ENCODE measurements around the gene SMG1. TPM values are rescaled to one million over a fixed set of nuclear protein-coding genes. Genes with fewer than 3 reads are reported as not detected.

SMG1 gene
- total RNA-seq, 8 experiments from 2014 or later: 31.1 to 100 (median 42.5) TPM

DNA sequence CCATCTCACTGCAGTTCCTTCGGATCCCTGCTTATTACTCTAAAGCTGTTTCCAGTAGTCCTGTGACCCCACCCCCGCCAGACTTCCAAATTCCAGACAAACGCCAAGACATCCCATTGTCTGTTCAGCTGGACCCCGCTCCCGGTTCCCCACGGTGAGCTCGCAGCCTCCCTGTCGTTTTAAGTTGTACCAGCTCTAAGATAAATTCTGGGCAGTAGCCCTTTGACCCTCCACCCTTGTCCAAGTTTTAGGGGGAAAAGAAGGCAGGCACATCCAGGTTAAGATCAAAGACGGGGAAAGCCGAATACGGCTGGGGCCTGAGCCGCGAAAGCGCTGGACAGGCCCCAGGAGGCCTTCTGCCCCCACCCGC, 125.4 kb downstream of the SMG1 start:
- peak overlapping the region; percentile 57 to 95 (median 75) for H3K4me3 ChIP-seq
- in situ Hi-C loops (cut with MboI; ENCODE audit: low pct_unique_long_range_greater_than_20kb in 2 of 9, low sequenced_read_pairs in 9 of 9, unreplicated experiment in 9 of 9): loop anchor here in 1 of 9 experiments (25.0 kb wide), 1 partner anchor 162 kb away; no protein-coding TSS in a partner anchor
- WGBS, 10 experiments: 0 to 4% (median 0%) methylated on average over 1 to 5 of the region's 15 CpGs; no CpG with 5 or more reads in 1 of the 10 experiments
- peak in 1 of 8 experiments; percentile 0 for ATAC-seq (replicated peaks in 6 of 8)
- peak overlapping the region; percentile 30 to 66 for H3K27ac ChIP-seq
- peaks cover 5 to 27% of the 10 kb centered on the region in 2 donors for H3K4me1 ChIP-seq (replicated peaks in 1 of 2)

DNA sequence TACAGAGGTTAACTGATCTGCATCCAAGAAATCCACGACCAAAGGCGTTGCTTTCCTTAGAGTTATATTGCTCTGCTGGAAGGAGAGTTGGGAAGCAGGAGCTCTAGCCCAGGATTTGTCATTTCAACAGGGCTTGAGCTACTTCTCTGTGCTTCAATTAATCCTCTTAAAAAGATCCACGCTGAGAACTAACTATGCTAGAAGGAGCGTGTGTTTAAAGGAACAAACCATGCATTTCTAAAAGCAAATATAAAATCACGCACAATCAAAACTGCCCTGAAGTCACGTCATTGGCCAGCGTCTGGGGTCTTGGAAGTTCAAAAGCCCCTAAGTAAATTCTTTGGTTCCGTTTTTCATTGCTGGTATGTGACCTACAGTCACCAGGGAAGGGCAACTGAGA, 125.9 kb downstream of the SMG1 start:
- in situ Hi-C loops (cut with MboI; ENCODE audit: low pct_unique_long_range_greater_than_20kb in 2 of 9, low sequenced_read_pairs in 9 of 9, unreplicated experiment in 9 of 9): loop anchor here in 1 of 9 experiments (25.0 kb wide), 1 partner anchor 162 kb away; no protein-coding TSS in a partner anchor
- Histone ChIP-seq H3K4me3 (peak overlapping the region; percentile 57 to 95 (median 75)), H3K27ac (no peak overlapping the region), H3K4me1 (replicated peaks in 1 of 2) (peaks cover 5 to 27% of the 10 kb centered on the region in 2 donors)
- ATAC-seq (replicated peaks in 6 of 8): no peak
- WGBS, 10 experiments: 0 to 10% (median 0%) methylated on average over 3 to 8 of the region's 8 CpGs; no CpG with 5 or more reads in 1 of the 10 experiments

DNA sequence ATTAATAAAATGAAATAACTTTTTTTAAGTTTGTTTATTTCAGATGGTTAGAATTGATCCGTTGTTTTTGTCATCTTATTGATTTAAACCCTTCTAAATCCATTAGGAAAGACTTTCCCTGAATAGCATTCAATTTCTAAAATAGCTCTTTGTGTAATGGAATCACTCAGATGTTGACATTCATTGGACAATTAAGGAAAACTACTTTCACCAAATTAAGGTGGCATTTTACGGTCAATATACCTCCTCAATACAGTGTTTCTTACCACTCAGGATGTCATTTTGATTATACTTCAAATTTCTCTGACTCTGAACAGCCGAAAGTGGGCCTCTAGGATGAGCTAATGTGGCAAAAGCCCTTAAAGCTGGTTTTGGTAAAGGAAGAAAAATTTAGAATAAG, 126.7 kb downstream of the SMG1 start:
- peaks cover 5 to 27% of the 10 kb centered on the region in 2 donors for H3K4me1 ChIP-seq (replicated peaks in 1 of 2)
- in situ Hi-C loops (cut with MboI; ENCODE audit: low pct_unique_long_range_greater_than_20kb in 2 of 9, low sequenced_read_pairs in 9 of 9, unreplicated experiment in 9 of 9): no loop called here
- H3K4me3 ChIP-seq: peak overlapping the region in 3 of 5 donors; percentile 63 to 95 (median 75)
- WGBS, 10 experiments: 36 to 94% (median 70%) methylated on average over 1 to 3 of the region's 3 CpGs; no CpG with 5 or more reads in 2 of the 10 experiments
- no peak overlapping the region for H3K27ac ChIP-seq
- no peak for ATAC-seq (replicated peaks in 6 of 8)

DNA sequence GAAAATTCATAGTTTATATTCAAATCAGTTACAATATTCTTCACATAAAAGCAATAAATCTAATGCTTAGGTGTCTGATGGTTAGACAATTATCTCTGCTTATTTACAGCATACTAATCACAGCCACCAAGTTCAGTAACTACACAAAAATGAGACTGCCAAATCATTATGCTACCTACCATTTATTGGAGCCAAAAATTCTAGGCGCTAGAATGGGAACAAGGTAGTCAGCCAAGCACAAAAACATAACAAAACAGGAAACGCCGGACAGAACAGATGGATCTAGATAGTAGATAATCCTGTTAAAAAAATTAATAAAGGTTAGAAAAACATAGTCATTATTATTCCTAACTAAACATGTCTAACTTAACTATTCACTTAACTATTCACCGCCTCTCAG, 128.5 kb downstream of the SMG1 start:
- Histone ChIP-seq H3K4me1 (replicated peaks in 1 of 2) (peaks cover 3 to 25% of the 10 kb centered on the region in 2 donors), H3K27ac (no peak overlapping the region), H3K4me3 (no peak overlapping the region)
- ATAC-seq (replicated peaks in 6 of 8): no peak
- in situ Hi-C loops (cut with MboI; ENCODE audit: low pct_unique_long_range_greater_than_20kb in 2 of 9, low sequenced_read_pairs in 9 of 9, unreplicated experiment in 9 of 9): no loop called here
- 70 to 100% (median 95%) methylated on average over 3 to 4 of the region's 4 CpGs for WGBS, 10 experiments

DNA sequence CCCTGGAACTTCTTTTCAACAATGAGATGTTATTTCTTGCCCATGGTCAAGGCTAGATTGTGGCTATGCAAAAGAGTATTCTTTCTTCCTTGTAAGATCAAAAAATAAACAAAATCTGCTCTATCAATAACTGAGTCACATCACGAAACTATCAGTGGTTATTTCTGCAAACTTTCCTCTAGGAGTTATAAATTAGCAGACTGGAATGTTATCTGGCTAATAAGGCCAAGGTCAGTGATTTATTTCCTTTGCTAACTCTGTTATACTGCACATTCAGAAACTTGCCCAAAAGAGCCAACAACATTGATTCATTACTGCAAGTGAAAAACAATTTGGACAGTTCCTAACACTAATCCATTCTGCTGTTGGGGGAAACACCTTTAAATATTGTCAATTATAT, 129.8 kb downstream of the SMG1 start:
- Histone ChIP-seq H3K4me1 (replicated peaks in 1 of 2) (peaks cover 3 to 19% of the 10 kb centered on the region in 2 donors), H3K27ac (no peak overlapping the region), H3K4me3 (no peak overlapping the region)
- in situ Hi-C loops (cut with MboI; ENCODE audit: low pct_unique_long_range_greater_than_20kb in 2 of 9, low sequenced_read_pairs in 9 of 9, unreplicated experiment in 9 of 9): no loop called here
- 83 to 100% (median 100%) methylated on average over 1 of the region's 1 CpG; no CpG with 5 or more reads in 3 of the 10 experiments for WGBS, 10 experiments
- no peak for ATAC-seq (replicated peaks in 6 of 8)

DNA sequence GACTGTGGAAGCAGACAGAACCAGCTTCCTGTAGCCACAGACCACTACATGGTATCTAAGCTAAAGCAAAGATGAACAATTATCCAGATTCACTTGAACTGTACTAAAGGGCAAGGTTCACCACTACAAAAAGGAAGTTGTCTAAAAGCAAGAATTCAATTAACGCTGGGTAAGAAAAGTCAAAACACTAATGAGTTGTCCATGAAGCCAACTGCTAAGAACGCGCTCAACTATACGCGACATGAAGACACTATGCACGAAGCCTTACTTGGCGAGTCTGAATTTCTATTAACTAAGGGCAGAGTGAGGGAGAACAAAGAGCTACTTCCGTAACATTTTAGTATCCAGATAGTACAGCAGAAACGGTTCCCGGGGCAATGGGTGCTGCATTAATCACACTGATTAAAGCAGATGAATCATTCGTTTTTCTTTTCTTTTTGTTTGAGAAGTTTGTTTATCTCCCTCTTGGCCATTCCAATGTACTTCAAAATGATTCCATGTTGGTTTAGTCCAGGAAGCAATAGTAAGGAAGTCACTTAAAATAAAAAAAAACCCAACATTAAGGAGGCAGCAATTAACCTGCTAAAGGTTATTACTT, 133.3 kb downstream of the SMG1 start:
- Histone ChIP-seq H3K27ac (no peak overlapping the region), H3K4me1 (replicated peaks in 1 of 2) (peaks cover 9 to 16% of the 10 kb centered on the region in 2 donors), H3K4me3 (no peak overlapping the region)
- no peak for ATAC-seq (replicated peaks in 6 of 8)
- WGBS, 10 experiments: 33 to 98% (median 89%) methylated on average over 1 to 11 of the region's 11 CpGs
- in situ Hi-C loops (cut with MboI; ENCODE audit: low pct_unique_long_range_greater_than_20kb in 2 of 9, low sequenced_read_pairs in 9 of 9, unreplicated experiment in 9 of 9): no loop called here

DNA sequence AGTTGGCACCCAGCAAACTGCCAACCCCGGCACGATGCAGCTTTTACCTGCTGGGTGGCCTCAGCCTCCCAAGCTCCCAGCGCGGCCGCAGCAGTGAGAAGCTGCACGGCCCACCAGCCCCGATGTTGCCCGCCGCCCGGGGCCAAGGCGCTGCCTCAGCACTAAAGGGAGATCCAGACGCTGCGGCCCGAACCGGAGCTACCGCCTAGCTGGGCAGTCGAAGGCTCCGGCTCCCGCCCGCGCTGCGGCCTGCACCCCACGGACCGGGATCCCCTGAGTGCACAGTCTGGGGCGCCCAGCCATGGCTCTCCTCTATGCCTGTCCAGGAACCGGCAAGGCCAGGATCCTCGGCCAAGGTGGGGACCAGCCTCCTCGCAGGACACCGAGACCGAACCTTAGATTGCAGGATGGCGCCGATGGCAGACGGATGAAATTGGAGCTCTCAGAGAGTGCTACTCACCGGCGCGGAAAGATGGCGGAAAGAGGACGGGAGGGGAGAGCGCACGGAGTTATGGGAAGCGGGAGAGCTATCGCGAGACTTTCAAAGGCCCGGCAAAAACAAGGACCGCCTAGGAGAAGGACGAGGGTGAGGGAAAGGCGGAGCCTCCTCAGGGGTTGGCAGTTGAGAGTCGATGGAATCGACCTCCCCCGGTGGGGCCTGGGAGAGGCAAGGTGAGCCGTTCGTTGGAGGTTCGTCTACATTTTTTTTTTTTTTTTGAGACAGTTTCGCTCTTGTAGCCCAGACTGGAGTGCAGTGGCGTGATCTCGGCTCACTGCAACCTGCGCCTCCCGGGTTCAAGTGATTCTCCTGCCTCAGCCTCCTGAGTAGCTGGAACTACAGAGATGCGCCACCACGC, 136.1 kb downstream of the SMG1 start, which contains the start of gene RPS15A:
TSS of gene RPS15A (minus strand) at position 485 of the 857 bp plus-strand sequence. CDS start 1,221 bp downstream, outside the sequence.
- in situ Hi-C loops (cut with MboI; ENCODE audit: low pct_unique_long_range_greater_than_20kb in 2 of 9, low sequenced_read_pairs in 9 of 9, unreplicated experiment in 9 of 9): no loop called here
- Histone ChIP-seq H3K4me1 (replicated peaks in 1 of 2) (peaks cover 21 to 43% of the 10 kb centered on the region in 2 donors), H3K4me3 (peak within 1 kb of the TSS; percentile 52 to 88 (median 78)), H3K27ac (peak within 1 kb of the TSS; percentile 9 to 85)
- 0 to 18% (median 4%) methylated on average over 3 to 27 of the region's 60 CpGs; no CpG with 5 or more reads in 1 of the 10 experiments for WGBS, 10 experiments
- peak; percentile 96 to 99 (median 98) for ATAC-seq (replicated peaks in 6 of 8)

DNA sequence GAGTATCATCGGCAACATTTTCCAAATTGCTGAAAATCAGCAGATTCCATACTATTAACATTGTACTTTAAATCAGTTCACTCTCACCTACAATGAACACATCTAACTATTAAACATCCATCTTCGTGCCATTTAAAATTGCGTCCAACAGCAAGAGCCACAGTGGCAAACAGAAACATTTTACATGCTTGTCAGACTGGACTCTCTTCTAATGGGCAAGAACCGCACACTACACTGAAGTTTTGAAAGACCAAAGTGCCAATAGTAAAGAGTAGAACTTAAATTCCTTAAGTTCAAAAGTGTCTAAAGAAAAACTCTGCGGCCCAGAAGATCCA, 136.7 kb downstream of the SMG1 start:
- in situ Hi-C loops (cut with MboI; ENCODE audit: low pct_unique_long_range_greater_than_20kb in 2 of 9, low sequenced_read_pairs in 9 of 9, unreplicated experiment in 9 of 9): no loop called here
- Histone ChIP-seq H3K27ac (peak overlapping the region in 1 of 2 donors; percentile 85), H3K4me3 (peak overlapping the region; percentile 52 to 88 (median 78)), H3K4me1 (replicated peaks in 1 of 2) (peaks cover 21 to 43% of the 10 kb centered on the region in 2 donors)
- ATAC-seq (replicated peaks in 6 of 8): no peak
- WGBS, 10 experiments: 0 to 8% (median 0%) methylated on average over 1 to 5 of the region's 5 CpGs; no CpG with 5 or more reads in 3 of the 10 experiments

DNA sequence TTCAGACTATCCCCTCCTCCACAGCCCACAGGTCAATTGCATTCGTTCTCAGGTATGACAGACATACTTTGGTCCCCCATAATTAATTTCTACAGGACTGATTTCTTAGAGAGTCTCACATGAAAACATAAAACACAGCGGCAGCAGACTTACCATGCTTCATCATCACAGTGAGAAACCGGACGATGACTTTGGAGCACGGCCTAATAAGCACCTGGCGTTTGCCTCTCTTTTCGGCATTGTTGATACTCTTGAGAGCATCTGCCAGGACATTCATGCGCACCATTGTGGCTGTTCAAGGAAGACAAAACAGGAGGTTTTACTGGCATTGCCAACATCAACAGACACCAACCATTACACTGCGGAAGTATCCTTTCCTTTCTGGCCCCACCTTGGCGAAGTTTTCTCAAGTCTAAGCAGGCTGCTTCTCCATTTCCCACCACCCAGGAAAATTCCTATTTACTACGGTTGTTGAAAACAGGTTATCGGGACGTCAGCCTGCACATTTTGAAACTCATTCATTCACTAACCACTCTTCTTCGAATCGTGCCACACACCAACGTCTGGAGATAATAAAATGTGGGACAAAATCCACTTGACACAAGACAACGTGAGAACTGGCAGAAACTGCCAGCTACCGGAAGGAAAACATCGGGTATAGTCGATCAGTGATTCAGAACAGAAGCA, 137.2 kb downstream of the SMG1 start:
- no peak overlapping the region for H3K27ac ChIP-seq
- in situ Hi-C loops (cut with MboI; ENCODE audit: low pct_unique_long_range_greater_than_20kb in 2 of 9, low sequenced_read_pairs in 9 of 9, unreplicated experiment in 9 of 9): no loop called here
- peaks cover 21 to 43% of the 10 kb centered on the region in 2 donors for H3K4me1 ChIP-seq (replicated peaks in 1 of 2)
- WGBS, 10 experiments: 0 to 26% (median 16%) methylated on average over 6 to 20 of the region's 20 CpGs
- ATAC-seq (replicated peaks in 6 of 8): no peak
- H3K4me3 ChIP-seq: peak overlapping the region; percentile 52 to 88 (median 78)

DNA sequence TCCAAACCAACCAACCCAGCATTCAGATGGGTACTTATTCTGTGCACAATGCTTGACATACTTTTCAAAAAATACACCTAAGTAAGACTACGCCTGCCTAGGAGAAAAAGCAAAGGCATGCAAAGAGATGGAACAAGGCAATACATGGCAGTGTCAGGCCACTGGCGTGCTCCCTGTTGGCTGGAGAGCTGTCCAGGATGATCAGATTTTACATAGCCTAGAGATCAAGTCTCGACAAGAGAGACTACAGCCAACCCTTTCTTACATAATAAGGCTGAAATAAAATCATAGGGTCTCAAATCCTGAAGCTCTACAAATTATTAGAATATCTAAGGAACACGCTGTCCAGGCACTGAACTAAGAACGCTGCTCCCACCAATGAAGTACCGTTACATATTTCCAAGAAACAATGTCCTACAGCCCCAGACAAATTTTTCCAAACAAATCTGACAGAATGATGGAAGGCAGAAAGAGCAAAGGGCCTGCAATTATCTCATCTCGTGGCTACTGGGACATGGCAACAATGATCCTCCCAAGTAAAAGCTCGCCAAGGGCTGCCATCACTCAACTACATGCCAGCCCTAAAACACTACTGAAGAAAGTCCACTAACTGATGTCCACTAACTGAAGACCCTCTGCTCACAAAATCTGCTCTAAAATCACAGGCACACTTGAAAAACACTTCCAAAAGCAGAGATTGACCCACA, 141.1 kb downstream of the SMG1 start:
- 75 to 100% (median 91%) methylated on average over 1 to 6 of the region's 8 CpGs for WGBS, 10 experiments
- H3K27ac ChIP-seq: no peak overlapping the region
- in situ Hi-C loops (cut with MboI; ENCODE audit: low pct_unique_long_range_greater_than_20kb in 2 of 9, low sequenced_read_pairs in 9 of 9, unreplicated experiment in 9 of 9): no loop called here

DNA sequence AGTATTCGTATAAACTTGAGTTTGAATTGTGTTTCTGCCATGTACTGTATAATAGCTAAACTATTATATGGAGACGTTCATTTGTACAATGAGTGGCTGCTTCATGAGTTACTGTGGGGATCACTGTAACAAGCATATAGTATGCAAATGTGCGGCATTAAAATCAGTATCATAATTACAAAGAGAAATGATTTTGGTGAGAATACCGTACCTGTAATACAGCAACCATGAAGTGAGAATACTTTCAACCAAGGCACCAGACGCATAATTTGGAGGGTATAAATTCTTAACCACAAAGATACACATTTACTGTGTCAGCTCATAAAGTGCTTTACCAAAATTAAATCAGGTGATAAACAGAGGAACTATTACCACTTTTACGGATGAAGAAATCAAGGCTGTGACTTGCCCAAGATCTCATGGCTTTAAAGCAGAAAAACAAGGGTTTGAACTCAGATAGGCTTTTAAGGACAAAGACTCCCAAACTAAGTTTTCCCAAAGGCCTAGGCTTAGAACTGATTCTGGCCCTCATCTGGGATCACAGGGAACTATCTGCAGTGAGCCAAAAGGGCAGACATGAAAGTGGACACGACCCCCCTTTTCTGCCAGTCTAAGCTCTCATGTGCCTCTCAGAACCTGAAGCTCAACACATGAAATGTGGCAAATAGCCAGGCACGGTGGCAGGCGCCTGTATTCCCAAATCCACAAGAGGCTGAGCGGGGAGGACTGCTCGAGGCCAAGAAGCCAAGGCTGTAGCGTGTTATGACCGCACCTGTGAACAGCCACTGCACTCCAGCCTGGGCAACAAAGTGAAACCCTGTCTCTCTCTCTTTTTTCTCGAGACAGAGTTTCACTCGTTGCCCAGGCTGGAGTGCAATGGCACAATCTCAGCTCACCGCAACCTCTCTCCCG, 142.5 kb downstream of the SMG1 start:
- H3K27ac ChIP-seq: no peak overlapping the region
- 83 to 100% (median 94%) methylated on average over 1 to 12 of the region's 17 CpGs for WGBS, 10 experiments
- no peak overlapping the region for H3K4me3 ChIP-seq
- peaks cover 19 to 34% of the 10 kb centered on the region in 2 donors for H3K4me1 ChIP-seq (replicated peaks in 1 of 2)
- in situ Hi-C loops (cut with MboI; ENCODE audit: low pct_unique_long_range_greater_than_20kb in 2 of 9, low sequenced_read_pairs in 9 of 9, unreplicated experiment in 9 of 9): no loop called here
- ATAC-seq (replicated peaks in 6 of 8): no peak

More for the DNA sequence above, 141.1 kb downstream of the SMG1 start:
- Histone ChIP-seq H3K4me3 (no peak overlapping the region), H3K4me1 (replicated peaks in 1 of 2) (peaks cover 21 to 39% of the 10 kb centered on the region in 2 donors)
- ATAC-seq (replicated peaks in 6 of 8): no peak

Data from motor neuron (in vitro differentiated cells).